ENCODE results near the gene ATRAID.

The ATRAID gene

DNA sequence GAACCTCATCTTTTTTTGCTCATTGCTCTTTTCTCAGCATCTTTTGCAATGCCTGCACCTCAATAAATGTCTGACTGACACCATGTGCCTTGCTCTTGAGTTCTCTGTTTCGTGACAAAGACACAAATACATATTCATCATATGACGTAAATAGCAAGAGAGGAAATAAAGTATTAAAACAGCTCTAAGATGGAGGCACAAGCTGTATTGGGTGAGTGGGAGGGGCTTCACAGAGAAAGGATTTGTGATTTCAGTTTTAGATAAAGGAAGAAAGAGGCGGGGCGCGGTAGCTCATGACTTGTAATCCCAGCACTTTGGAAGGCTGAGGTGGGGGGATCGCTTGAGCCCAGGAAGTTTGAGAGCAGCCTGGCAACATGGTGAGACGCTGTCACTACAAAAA is 8.2 kb downstream of the ATRAID start:
- no peak for DNase-seq

DNA sequence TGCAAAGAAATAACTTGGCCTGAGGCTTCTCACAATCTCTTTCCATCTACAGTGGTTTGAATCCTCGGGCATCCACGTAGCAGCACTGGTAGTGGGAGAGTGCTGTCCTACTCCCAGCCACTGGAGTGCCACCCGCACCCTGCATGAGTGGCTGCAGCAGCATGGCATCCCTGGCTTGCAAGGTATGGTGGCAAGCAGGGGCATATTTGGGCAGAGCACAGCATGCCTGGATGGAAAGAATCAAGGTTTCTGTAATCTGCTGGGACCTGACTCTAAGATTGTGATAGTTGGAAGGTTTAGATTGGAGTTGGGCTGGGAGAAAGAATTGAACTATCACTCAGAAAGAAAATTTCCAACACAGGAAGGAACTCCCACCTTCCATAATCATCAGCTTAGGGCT is 9.3 kb downstream of the ATRAID start:
- no peak for DNase-seq

DNA sequence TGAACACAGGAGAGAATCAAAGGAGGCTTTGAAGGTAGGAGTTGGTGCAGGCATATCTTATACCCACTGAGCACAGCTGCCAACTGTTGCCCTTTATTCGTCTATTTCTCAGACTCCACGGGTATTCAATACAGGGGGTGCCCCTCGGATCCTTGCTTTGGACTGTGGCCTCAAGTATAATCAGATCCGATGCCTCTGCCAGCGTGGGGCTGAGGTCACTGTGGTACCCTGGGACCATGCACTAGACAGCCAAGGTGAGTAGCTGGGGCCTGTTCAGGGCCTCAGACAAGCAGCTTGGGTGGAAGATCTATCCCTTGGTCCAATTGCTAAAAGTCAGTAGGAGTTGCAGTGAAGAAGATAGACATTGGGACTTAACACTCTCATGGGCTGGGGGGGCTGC is 10.6 kb downstream of the ATRAID start:
- DNase-seq, result no peak

DNA sequence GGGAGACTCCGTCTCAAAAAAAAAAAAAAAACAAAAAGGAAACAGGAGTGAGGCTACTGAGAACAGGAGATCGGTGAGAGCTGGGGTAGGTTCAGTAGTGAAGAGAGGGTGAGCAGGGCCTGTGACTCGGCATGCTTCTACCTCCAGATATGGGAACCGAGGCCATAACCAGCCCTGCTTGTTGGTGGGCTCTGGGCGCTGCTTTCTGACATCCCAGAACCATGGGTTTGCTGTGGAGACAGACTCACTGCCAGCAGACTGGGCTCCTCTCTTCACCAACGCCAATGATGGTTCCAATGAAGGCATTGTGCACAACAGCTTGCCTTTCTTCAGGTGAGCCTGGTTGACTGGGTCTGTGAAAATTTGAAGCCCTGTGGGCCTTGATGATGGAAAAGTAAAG is 11.6 kb downstream of the ATRAID start:
- DNase-seq, result no peak

DNA sequence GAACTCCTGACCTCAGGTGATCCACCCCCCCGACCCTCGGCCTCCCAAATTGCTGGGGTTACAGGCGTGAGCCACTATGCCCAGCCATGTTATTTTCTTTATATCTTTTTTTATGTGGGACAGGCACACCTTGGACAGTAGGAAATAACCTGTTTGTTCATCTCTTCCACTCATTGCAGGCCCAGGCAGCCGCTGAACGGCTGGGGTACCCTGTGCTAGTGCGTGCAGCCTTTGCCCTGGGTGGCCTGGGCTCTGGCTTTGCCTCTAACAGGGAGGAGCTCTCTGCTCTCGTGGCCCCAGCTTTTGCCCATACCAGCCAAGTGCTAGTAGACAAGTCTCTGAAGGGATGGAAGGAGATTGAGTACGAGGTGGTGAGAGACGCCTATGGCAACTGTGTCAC is 13.7 kb downstream of the ATRAID start:
- DNase-seq, result no peak

DNA sequence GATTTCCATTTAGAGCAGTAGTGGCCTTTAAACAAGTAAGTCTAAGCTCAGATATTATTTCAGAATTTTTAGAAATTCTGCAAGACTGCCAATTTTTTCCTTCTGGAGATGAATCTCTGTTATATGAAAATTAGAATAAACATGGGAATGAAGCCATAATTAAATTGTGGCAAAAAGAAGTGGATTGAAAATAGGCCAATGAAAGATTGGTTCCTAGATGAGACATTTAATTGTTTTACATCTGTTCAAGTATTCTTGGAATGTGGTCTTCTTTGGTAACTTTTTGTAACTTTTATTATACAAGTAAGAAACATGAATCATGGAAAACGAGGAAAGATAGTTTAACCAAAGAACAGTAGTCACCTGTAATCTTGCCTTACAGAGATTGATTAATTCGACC is 15.7 kb downstream of the ATRAID start:
- no peak for DNase-seq

DNA sequence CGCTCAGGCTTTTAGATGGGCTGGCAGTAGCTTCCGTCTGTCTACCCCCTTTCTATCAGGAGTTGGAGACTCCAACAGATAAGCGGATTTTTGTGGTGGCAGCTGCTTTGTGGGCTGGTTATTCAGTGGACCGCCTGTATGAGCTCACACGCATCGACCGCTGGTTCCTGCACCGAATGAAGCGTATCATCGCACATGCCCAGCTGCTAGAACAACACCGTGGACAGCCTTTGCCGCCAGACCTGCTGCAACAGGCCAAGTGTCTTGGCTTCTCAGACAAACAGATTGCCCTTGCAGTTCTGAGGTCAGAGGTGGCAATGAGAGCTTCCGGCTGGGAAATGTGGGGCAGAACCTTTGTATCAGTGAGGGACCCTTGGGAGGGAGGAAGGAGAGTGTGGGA is 20.1 kb downstream of the ATRAID start:
- no peak for DNase-seq

DNA sequence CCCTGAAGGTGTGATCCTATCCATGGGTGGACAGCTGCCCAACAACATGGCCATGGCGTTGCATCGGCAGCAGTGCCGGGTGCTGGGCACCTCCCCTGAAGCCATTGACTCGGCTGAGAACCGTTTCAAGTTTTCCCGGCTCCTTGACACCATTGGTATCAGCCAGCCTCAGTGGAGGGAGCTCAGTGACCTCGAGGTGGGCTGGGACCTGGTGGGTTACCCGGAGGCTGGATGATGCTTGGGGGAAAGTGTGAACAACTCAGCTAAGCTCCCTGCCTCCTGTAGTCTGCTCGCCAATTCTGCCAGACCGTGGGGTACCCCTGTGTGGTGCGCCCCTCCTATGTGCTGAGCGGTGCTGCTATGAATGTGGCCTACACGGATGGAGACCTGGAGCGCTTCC is 21.5 kb downstream of the ATRAID start:
- DNase-seq, result no peak

DNA sequence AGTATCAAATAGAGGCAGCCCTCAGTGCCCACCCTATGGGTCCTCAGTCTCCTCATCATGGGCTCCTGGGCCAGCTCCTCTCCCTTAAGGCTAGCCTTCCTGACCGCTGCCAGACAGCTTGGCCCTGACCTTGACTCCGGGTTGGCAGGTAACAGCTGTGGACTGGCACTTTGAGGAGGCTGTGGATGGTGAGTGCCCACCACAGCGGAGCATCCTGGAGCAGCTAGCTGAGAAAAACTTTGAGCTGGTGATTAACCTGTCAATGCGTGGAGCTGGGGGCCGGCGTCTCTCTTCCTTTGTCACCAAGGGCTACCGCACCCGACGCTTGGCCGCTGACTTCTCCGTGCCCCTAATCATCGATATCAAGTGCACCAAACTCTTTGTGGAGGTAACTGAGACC is 24.3 kb downstream of the ATRAID start:
- no peak for DNase-seq

DNA sequence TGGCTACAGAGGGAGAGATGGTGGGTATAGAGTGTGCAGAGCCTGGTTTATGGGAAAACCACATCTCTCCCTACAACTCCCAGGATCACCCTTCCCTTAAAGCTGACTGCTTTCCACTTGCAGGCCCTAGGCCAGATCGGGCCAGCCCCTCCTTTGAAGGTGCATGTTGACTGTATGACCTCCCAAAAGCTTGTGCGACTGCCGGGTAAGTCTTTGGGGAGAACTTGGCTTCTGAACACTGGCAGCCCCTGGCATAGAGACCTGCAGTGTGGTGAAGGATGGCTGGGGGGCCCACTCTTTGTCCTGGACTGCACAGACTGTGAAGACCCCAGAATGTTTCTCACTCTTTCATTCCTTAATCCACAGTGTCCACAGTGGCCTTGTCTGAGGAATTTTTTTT is 24.8 kb downstream of the ATRAID start:
- no peak for DNase-seq

DNA sequence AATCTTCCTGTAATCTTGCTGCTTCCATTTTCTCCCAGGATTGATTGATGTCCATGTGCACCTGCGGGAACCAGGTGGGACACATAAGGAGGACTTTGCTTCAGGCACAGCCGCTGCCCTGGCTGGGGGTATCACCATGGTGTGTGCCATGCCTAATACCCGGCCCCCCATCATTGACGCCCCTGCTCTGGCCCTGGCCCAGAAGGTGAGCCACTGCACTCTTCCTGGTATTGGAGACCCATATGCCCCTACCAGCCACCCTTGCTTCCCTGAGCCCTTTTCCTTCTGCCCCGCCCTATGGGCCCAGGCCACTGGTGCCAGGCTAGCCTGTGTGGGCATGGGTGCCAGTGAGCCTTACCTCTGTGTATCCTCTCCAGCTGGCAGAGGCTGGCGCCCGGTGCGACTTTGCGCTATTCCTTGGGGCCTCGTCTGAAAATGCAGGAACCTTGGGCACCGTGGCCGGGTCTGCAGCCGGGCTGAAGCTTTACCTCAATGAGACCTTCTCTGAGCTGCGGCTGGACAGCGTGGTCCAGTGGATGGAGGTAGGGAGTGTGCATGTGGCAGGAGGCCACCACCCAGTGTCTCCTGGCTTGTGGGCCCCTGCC is 25.6 kb downstream of the ATRAID start:
- no peak for DNase-seq

DNA sequence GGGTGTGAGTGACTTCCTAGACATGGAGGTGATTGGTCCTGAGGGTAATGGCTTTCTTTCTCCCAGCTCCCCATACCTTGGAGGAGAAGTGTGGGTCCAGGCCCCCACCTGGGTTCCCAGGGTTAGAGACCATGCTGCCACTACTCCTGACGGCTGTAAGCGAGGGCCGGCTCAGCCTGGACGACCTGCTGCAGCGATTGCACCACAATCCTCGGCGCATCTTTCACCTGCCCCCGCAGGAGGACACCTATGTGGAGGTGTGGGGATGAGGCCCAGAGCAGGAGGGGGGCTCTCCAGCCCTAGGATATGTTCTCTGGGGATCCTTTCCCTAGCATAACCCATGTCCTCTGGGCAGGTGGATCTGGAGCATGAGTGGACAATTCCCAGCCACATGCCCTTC is 27.1 kb downstream of the ATRAID start:
- DNase-seq, result no peak

DNA sequence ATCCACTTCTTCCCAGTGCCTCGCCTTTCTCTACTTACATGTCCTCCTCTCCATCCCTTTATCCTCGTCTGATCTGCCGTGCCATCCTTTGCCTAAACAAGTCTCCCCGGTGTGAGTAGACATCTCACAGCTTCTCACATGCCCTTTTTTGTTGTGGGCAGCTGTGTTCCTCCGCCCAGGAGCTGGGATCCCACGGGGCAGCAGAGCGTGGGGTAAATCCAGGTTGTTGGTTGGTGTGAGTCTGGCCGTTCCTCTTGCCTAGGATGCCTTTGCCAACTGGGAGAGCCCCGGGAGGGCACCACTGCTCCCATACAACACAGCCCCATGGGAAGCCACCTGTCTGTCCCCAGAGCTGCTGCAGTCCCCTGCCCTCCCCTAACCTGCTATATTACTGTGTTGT is 28.6 kb downstream of the ATRAID start:
- no peak for DNase-seq

DNA sequence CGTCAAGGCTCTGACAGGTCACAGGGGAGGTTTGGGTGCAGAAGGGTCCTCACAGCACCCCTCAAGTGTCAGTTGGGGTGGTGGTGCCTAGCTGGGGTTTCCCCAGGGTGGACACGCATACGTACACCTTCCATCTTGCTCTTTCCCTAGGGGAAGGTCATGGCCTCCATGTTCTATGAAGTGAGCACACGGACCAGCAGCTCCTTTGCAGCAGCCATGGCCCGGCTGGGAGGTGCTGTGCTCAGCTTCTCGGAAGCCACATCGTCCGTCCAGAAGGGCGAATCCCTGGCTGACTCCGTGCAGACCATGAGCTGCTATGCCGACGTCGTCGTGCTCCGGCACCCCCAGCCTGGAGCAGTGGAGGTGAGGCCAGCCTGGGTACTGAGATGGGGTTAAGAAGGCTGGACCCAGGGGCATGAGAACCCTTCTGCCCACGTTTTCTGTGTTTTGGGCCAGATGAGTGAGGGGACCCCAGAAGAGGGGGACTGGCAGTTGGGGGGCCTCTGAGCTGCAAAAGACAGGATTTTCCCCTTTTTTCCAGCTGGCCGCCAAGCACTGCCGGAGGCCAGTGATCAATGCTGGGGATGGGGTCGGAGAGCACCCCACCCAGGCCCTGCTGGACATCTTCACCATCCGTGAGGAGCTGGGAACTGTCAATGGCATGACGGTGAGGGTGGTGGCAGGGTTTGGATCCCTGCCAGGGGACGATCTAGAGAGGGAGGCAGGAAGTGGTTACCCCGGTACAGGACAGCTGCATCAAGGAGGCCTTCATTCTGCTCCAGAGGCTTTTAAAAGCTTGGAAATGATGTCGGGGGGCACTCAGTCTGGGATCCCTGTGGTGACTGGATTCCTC is 30.1 kb downstream of the ATRAID start:
- no peak for DNase-seq

DNA sequence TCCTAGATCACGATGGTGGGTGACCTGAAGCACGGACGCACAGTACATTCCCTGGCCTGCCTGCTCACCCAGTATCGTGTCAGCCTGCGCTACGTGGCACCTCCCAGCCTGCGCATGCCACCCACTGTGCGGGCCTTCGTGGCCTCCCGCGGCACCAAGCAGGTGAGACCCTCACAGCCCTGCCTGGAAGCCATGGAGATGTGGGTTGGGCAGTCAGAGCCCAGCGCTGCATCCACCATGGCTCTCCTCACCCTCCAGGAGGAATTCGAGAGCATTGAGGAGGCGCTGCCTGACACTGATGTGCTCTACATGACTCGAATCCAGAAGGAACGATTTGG is 30.7 kb downstream of the ATRAID start:
- DNase-seq, result no peak

DNA sequence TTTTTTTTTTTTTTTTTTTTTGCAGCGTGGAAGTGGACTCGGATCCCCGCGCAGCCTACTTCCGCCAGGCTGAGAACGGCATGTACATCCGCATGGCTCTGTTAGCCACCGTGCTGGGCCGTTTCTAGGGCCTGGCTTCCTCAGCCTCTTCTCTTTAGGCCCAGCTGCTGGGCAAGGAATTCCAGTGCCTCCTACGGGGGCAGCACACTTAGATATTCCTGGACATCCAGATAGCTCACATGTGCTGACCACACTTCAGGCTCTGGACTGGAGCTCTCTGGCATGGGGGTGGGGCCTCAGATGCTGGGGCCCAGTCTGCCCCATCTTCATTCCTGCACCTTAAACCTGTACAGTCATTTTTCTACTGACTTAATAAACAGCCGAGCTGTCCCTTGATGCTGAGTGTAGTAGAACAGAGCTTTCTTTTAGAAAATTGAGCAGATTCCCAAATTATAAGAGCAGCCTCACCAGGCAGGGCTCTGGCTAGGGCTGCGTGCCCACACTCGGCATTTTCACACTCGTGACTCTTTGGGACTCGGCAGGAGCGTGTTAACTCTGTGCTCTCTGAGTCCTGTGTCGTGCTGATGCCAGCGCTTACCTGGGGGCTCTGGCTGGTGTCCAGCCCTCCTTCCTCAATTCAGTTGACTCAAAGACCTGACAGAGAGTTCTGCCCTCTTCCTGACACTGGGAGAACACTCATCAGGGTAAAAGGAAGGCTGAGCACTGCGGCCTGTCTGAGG is 31.7 kb downstream of the ATRAID start:
- DNase-seq, result no peak

DNA sequence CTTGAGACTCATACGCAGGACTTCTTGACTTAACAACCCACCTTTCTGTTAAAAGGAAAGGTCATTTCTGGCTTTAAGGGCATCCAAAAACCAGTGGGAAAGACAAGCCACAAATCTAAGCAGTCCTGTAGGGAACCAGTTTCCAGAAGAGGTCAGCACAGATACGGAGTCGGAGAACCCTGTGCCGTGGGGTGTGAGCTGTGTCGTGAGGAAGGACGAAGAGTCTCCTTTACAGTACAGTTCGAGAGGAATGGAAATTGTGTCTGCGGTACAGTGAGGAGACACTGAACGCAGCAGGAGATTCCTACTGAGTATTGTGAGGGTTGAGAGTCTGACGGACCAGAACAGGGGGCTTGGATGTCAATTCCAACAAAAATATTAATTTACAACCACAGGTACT is 33.3 kb downstream of the ATRAID start:
- DNase-seq, result no peak

DNA sequence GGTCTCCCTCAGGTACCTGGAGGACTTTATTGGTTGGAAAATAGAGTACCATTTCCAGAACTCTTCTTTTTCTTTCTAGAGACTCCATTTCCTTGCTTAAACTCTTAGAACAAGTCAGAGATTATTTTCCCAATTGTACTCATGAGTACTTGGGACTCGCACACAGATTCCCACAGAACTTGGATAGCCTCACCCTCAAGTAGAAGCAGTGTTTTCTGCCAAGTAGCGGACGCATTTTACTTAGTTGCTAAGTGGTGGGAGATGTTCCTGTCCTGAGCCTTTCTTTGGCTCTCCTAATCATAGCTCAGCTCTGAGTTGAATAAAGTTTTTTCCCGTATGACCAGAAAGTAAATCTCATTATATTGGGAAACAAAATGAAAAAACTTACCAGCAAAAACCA is 33.8 kb downstream of the ATRAID start:
- no peak for DNase-seq

DNA sequence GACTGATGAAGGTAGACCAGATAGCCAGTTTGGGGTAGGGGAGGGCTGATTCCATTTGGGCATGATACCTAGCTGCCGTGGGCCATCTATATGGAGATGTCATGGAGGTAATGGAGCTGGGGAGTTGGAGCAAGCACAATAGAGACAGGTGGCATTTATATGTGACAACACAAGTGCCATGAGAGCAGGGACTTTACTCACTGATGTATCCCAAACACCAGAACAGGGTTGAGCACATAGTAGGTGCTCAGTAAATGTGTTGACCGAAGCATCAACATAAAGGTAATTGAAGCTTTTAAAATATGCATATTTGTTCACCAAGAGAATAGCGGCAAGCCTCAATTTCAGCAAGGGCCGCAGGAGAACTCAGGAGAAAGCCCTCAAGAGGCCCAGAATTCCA is 36.1 kb downstream of the ATRAID start:
- no peak for DNase-seq

DNA sequence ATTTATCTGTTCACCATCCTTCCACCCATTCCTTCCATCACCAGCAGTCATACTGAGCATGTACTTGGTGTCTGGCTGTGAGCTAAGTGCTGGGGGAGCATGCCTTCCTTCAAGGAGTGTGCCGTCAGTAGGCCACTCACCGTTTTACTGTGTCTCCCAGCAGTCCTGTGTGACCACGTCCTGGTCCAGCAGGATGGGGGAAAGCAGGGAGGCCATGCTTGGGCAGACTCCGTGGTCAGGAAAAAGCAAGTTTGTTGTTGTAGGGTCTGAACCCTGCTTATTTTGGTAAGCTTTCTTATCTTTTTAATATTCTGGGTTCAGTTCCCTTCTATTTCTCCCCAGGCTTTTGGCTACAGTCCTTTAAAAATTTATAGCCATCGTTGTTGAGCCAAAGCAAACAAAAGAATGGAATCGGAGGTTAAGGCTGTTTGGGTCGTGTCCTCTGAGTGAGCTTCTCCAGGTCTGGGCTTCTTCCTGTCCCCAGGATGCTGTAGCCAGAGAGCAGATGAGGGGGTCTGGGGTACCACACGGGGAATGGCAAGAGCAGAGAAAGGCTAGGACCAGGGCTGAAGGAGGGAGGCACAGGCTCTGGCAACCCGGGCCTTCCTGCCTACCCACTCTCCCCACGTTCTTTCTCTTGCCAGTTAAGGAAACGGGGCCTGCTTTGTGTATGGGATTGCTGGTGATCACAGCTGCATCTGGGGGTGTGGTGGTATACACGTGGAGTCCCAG is 37.5 kb downstream of the ATRAID start:
- no peak for DNase-seq

DNA sequence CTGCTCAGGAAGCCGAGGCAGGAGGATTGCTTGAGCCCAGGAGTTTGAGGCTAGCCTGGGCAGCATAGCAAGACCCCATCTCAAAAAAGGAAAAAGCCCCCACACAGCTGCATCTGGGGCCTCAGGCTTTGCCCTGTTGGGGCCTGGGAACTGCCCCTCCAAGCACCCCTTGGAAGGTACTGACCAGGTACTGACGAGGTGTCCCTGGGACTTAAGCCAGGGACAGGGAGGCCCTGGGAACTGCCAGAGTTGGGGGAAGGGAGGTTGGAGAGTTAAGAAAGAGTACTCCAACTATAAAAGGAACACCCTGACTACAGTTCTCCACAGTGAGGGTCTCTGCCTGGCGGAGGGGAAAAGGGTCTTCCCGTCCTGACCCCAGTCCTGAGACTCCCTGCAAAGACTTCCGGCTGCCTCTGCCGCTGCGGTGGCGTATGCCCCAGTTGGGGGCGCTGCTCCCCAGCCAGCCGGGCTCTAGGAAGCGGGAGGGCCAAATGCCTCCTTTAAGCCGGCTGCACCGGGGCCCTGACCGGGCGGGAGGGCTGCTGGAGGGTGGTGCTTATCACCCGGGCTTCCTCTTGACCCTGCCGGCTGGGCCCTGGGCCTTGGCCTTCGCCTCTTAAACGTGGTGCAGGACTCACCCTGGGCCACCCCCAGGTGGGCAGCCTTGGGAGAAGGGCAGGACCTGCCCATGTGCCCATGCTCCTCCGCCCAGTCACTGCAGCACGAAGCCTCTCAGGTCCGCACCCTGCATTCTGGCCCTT is 38.2 kb downstream of the ATRAID start:
- DNase-seq, result no peak

DNA sequence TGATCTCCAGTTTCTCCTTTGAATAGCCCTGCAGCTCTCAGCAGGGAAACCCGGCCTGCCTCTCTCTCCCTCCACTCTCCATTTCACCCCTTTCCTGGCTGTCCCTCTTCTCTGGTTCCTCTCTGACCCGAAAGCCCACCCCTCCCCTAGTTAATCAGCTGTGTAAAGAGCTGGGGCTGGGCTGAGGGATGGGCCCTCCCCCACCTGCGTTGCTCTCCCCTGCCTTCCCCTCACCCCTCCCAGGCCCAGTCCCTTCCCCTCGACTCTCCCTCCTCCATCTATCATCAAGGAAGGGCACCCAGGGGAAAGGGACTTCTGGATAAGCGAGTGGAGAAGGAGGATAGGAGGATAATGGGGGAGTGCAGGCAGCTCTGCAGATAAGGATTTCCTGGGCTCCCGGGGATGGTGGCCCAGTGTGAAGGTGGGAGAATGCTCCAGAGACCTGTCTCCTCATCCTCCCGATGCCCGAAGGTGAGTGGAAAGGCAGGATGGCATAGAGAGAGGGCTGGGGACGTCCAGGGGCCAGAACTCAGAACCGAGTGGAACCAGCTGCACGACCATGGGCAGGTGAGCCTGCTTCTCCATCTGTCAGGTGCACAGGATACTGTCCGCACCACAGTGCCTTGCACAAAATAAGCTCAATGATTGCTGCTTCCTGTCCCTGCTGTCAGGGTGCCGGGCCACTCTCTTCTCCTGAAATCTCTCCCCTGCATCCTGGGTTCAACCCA is 39.0 kb downstream of the ATRAID start:
- DNase-seq, result no peak

All from NCI-H1436 treated with DMSO at 0.1 percent for 48 hours (cell line).